Lung (tissue), 12 donors: ENCODE results near the gene SCMH1. TPM values are rescaled to one million over a fixed set of nuclear protein-coding genes. Genes with fewer than 3 reads are reported as not detected.
"Not testable (repeated sequence)": the region's sequence is repeated elsewhere in the genome, so short reads cannot be mapped to it uniquely, and the experiment has no call there.

Experiments
- ATAC-seq: fragments of 200-7000 bp; cut with Tn5 transposase; one replicate; pipeline ENCODE4 v1.9.1; 2020; ENCODE audit warnings: moderate number of reproducible peaks; ENCODE audit not compliant: insufficient read depth, low FRiP score
- DNase-seq, 3 donors: peaks; one replicate each; pipeline ENCODE4 v3.0.0-alpha.2; 2013 to 2017
- H3K27ac ChIP-seq, 2 donors: one replicate each; pipeline ENCODE4 v1.5.1; 2013; ENCODE audit warnings: mild to moderate bottlenecking in 2 of 2, moderate library complexity in 2 of 2, control low read depth in 1 of 2, inconsistent platforms in 1 of 2, low read depth in 1 of 2, low read length in 1 of 2
- H3K27me3 ChIP-seq, 3 donors: one replicate each; pipeline ENCODE4 v1.5.1; 2013; ENCODE audit warnings: low read length in 2 of 3; ENCODE audit not compliant: control insufficient read depth in 3 of 3, insufficient read depth in 3 of 3
- H3K36me3 ChIP-seq, 4 donors: one replicate each; pipeline ENCODE4 v1.5.1; 2013; ENCODE audit warnings: low read length in 4 of 4, mild to moderate bottlenecking in 1 of 4, moderate library complexity in 1 of 4; ENCODE audit not compliant: control insufficient read depth in 4 of 4, insufficient read depth in 4 of 4
- H3K4me1 ChIP-seq, 5 donors: one replicate each; pipeline ENCODE4 v1.5.1; 2013; ENCODE audit warnings: low read length in 5 of 5, mild to moderate bottlenecking in 2 of 5, moderate library complexity in 1 of 5; ENCODE audit not compliant: control insufficient read depth in 5 of 5, insufficient read depth in 5 of 5
- H3K4me3 ChIP-seq: one replicate; pipeline ENCODE4 v1.5.1; 2013; ENCODE audit warnings: mild to moderate bottlenecking, control low read depth, moderate library complexity
- H3K9ac ChIP-seq, 2 donors: one replicate each; pipeline ENCODE4 v1.5.1; 2013; ENCODE audit warnings: low read length in 2 of 2, control low read depth in 1 of 2; ENCODE audit not compliant: insufficient read depth in 1 of 2
- H3K9me3 ChIP-seq, 4 donors: one replicate each; pipeline ENCODE4 v1.5.1; 2013; ENCODE audit warnings: low read length in 3 of 4, mild to moderate bottlenecking in 1 of 4, moderate library complexity in 1 of 4; ENCODE audit not compliant: control insufficient read depth in 4 of 4, insufficient read depth in 3 of 4
- CTCF ChIP-seq: IDR thresholded peaks from 2 replicates; pipeline ENCODE4 v1.5.1; 2012; ENCODE audit warnings: mild to moderate bottlenecking; ENCODE audit errors: control extremely low read depth, extremely low read depth
- WGBS, 2 donors: extraction: QIAGEN DNeasy Blood & Tissue Kit; methylation state at CpG; one replicate each; pipeline ENCODE4 v1.1.7; 2013; 5-methylcytosine and 5-hydroxymethylcytosine counted together
- polyA plus RNA-seq, 2 donors: library from polyadenylated mRNA; stranded (reverse); fragments of 200-250 nt; gene quantifications; one replicate each; pipeline ENCODE4 v1.2.1, GENCODE V29; 2013
- total RNA-seq, 2 donors: library from RNA; depleted of rRNA in 1 of 2; stranded (reverse); fragments of >200 nt in 1 of 2; gene quantifications; one replicate each; pipeline ENCODE4 v1.2.1, GENCODE V29; 2014 to 2021
- donor health status: control.
- donor health status: control.
- donor health status: Bipolar disorder and iron deficiency.
- donor health status: healthy.
- donor health status: DM: yes; HTN: yes; CAD: no.

SCMH1 gene
- total and polyA plus RNA-seq, 4 donors = 20.7 to 43.5 (median 28.8) TPM

DNA sequence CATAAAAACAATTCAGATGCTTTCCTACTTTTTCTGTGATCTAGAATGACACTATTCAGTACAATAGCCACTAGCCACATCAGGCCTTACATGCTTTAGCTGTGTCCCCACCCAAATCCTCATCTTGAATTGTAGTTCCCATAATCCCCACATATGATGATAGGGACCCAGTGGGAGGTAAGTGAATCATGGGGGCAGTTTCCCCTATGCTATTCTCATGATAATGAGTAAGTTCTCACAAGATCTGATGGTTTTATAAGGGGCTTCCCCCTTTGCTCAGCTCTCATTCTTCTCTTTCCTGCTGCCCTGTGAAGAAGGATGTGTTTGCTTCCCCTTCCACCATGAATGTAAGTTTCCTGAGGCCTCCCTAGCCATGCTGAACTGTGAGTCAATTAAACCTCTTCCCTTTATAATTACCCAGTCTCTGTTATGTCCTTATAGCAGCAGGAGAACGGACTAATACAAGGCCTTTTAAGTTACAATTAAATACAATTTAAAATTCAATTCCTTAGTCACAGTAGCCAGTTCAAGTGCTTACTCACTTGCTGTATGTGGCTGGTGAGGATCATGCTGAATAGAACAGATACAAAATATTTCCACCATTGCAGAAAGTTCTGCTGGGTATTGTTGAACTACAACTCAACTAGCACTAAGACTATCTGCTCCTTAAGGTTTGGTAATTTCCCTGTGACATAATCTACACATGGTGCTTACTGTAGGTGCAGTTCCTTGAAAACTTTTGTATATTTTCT lies 106.7 kb downstream of the SCMH1 start:
- Histone ChIP-seq H3K4me1 (no peaks in the 10 kb centered on the region), H3K36me3 (peaks cover 0 to 11% (median 4%) of the 10 kb centered on the region in 4 donors), H3K9ac (no peak overlapping the region), H3K27ac (no peak overlapping the region), H3K9me3 (peaks cover 0 to 2% (median under 1%) of the 10 kb centered on the region in 4 donors), H3K27me3 (no peaks in the 10 kb centered on the region), H3K4me3 (no peak overlapping the region)
- TF ChIP-seq CTCF = no peak
- ATAC-seq = no peak
- DNase-seq = no peak
- 94 to 96% methylated on average over 1 of the region's 1 CpG for WGBS, 2 donors

DNA sequence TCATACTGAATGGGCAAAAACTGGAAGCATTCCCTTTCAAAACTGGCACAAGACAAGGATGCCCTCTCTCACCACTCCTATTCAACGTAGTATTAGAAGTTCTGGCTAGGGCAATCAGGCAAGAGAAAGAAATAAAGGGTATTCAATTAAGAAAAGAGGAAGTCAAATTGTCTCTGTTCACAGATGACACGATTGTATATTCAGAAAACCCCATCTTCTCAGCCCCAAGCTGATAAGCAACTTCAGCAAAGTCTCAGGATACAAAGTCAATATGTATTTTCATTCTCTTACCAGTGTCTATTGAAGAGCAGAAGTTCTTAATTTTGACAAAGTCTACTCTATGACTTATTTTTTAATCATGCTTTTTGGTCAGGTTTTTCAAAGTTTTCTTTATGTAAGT lies 107.8 kb downstream of the SCMH1 start:
- not testable (repeated sequence) for H3K4me3 ChIP-seq, ATAC-seq, H3K4me1 ChIP-seq, DNase-seq, H3K27ac ChIP-seq, H3K9ac ChIP-seq, H3K27me3 ChIP-seq, H3K9me3 ChIP-seq, H3K36me3 ChIP-seq
- WGBS, 2 donors = 92 to 93% methylated on average over 2 of the region's 2 CpGs

DNA sequence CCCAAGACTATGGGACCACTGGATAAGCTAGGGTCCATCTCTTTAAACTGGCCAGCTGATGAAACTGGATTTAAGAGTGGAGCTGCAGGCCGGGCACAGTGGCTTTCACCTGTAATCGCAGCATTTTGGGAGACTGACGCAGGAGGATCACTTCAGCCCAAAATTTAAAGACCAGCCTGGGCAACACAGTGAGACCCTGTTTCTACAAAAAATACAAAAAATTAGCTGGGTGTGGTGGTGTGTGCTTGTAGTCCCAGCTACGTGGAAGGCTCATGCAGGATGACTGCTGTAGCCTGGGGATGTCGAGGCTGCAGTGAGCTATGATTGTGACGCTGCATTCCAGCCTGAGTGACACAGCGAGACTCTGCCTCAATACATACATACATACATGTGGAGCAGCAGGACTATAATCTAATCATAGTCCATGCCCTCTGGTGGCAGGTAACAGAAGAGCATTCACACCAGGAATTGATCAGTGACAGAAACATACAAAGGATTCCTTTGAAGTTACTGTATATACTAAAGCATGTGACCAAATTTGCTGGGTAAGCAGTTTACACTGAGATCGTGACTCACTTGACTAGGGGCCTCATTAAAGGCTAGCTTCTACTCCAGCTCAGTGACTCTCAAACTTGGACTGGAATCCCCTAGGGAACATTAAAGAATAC lies 119.1 kb downstream of the SCMH1 start:
- Histone ChIP-seq H3K4me3 (no peak overlapping the region), H3K36me3 (peaks cover 0 to 4% (median under 1%) of the 10 kb centered on the region in 4 donors), H3K4me1 (peaks cover 0 to 4% (median 0%) of the 10 kb centered on the region in 5 donors), H3K27ac (no peak overlapping the region), H3K27me3 (no peaks in the 10 kb centered on the region), H3K9me3 (no peaks in the 10 kb centered on the region), H3K9ac (no peak overlapping the region)
- ATAC-seq = peak; percentile 53
- WGBS, 2 donors = 89 to 95% methylated on average over 8 of the region's 8 CpGs
- DNase-seq = peak; percentile 43 to 50 (median 46)
- peak; percentile 1 for TF ChIP-seq CTCF

GRCh38 chr1:41122148-41122547 lies 120.0 kb downstream of the SCMH1 start:
- Histone ChIP-seq H3K27ac (no peak overlapping the region), H3K9ac (no peak overlapping the region), H3K27me3 (no peaks in the 10 kb centered on the region), H3K36me3 (peaks cover 0 to 4% (median 2%) of the 10 kb centered on the region in 4 donors), H3K4me3 (no peak overlapping the region), H3K4me1 (peaks cover 0 to 4% (median 0%) of the 10 kb centered on the region in 5 donors), H3K9me3 (no peaks in the 10 kb centered on the region)
- ATAC-seq (no peak), DNase-seq (no peak)
- no peak for TF ChIP-seq CTCF
